Measurements from ENCODE around the gene COL4A2.

GRCh38 chr13:110435331-110435730, 128.2 kb downstream of the COL4A2 start:
- TF ChIP-seq POLR2A (IDR thresholded peaks at IDR 0.05) (no peak), CTCF (IDR thresholded peaks at IDR 0.05) (no peak)

All from vagina (tissue), 2 donors.